SK-N-SH treated with all-trans-retinoic acid at 6 μM for 48 hours (cell line): ENCODE measurements around the gene UROC1.

Experiments
- ARNTL ChIP-seq: fragments of 450-650 bp; formaldehyde crosslinking; IDR thresholded peaks from 2 replicates; pipeline ENCODE4 v1.5.0; 2020; ENCODE audit warnings: low read depth, mild to moderate bottlenecking, moderate library complexity, borderline replicate concordance
- CSDC2 ChIP-seq: fragments of 250-450 bp; sonication (Bioruptor Pico); IDR thresholded peaks from 2 replicates; pipeline ENCODE4 v1.5.0; 2020; ENCODE audit warnings: mild to moderate bottlenecking, moderate library complexity
- OSR1 ChIP-seq: fragments of 250-450 bp; sonication (Bioruptor Pico); IDR thresholded peaks from 2 replicates; pipeline ENCODE4 v1.8.0; 2022; ENCODE audit warnings: moderate library complexity, mild to moderate bottlenecking, inconsistent platforms
- ZC3H10 ChIP-seq: fragments of 250-450 bp; sonication (Bioruptor Pico); IDR thresholded peaks from 2 replicates; pipeline ENCODE4 v1.5.1; 2021; ENCODE audit warnings: mild to moderate bottlenecking, moderate library complexity
- ZFP3 ChIP-seq: fragments of 250-450 bp; sonication (Bioruptor Pico); IDR thresholded peaks from 2 replicates; pipeline ENCODE4 v1.5.0; 2020; ENCODE audit warnings: mild to moderate bottlenecking, moderate library complexity
- ZFP30 ChIP-seq: fragments of 450-650 bp; formaldehyde crosslinking; IDR thresholded peaks from 2 replicates; pipeline ENCODE4 v1.5.0; 2022; ENCODE audit warnings: mild to moderate bottlenecking, moderate library complexity

DNA sequence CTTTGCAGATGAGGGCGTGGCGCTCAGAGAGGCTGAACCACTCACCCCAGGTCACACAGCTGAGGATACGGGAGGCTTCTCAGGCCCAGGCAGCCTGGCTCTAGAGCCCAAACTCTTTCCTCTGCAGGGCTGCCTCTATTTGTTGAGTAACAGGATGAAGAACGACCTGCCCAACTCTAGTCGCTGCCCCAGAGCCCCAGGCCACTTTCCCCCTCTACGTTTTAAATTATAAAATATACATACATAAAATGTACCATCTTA is 22.7 kb downstream of the UROC1 start:
- TF ChIP-seq OSR1 (CRISPR knock-in tag) = no peak
- no peak for TF ChIP-seq ARNTL (CRISPR knock-in tag)
- TF ChIP-seq ZC3H10 (CRISPR knock-in tag) = no peak
- TF ChIP-seq CSDC2 (CRISPR knock-in tag) = no peak
- TF ChIP-seq ZFP30 = no peak
- TF ChIP-seq ZFP3 (CRISPR knock-in tag) = no peak
